Measurements from ENCODE around the gene CCDC102B. TPM values are rescaled to one million over a fixed set of nuclear protein-coding genes. Genes with fewer than 3 reads are reported as not detected.

Gene CCDC102B
- total and polyA plus RNA-seq, 2 of the 8 experiments (the other 6 are each of a cell fraction or from before 2014, with no cell fraction given): 0.80 to 1.1 TPM

GRCh38 chr18:68779169-68779568 is 18.7 kb upstream of the CCDC102B start (continued):
- TF ChIP-seq JUND (IDR thresholded peaks at IDR 0.05; ENCODE audit: low read length): no peak
